Neural cell (in vitro differentiated cells): Measurements from ENCODE around the gene OVCA2. TPM values are rescaled to one million over a fixed set of nuclear protein-coding genes. Genes with fewer than 3 reads are reported as not detected.
A peak's percentile ranks its signal among the peaks of the same experiment; 100 is the strongest.

Experiments
- H2AFZ ChIP-seq: fragments of 200-600, 300-800 bp; sonication (generic), shearing (Covaris generic); 2 replicates; pipeline ENCODE4 v1.6.0; 2014; ENCODE audit warnings: low read depth, mild to moderate bottlenecking, antibody characterized with exemption, low read length, moderate library complexity
- H3F3A ChIP-seq: fragments of 200-600 bp; shearing (Covaris generic); 2 replicates; pipeline ENCODE4 v1.6.1; 2016; ENCODE audit warnings: mild to moderate bottlenecking, moderate library complexity, mixed read lengths, antibody characterized with exemption, low read length; ENCODE audit not compliant: insufficient read depth, poor library complexity, severe bottlenecking
- H3K27ac ChIP-seq: fragments of 200-600, 300-800 bp; sonication (generic), shearing (Covaris generic); 2 replicates; pipeline ENCODE4 v1.5.1; 2014; ENCODE audit warnings: mild to moderate bottlenecking, low read length, moderate library complexity
- H3K27me3 ChIP-seq: fragments of 300-800, 200-600 bp; sonication (generic), shearing (Covaris generic); 2 replicates; pipeline ENCODE4 v1.6.0; 2014; ENCODE audit warnings: mild to moderate bottlenecking, low read depth, low read length, moderate library complexity; ENCODE audit not compliant: insufficient read depth
- H3K36me3 ChIP-seq: fragments of 300-800, 200-600 bp; sonication (generic), shearing (Covaris generic); 2 replicates; pipeline ENCODE4 v1.5.1; 2014; ENCODE audit warnings: mild to moderate bottlenecking, antibody characterized with exemption, low read length, moderate library complexity; ENCODE audit not compliant: insufficient read depth
- H3K4me2 ChIP-seq: fragments of 300-800, 200-600 bp; sonication (generic), shearing (Covaris generic); 2 replicates; pipeline ENCODE4 v1.6.0; 2014; ENCODE audit warnings: mild to moderate bottlenecking, low read length
- H3K4me3 ChIP-seq: fragments of 300-800, 200-600 bp; sonication (generic), shearing (Covaris generic); 2 replicates; pipeline ENCODE4 v1.5.1; 2014; ENCODE audit warnings: mild to moderate bottlenecking, low read length, moderate library complexity
- H3K79me2 ChIP-seq: fragments of 200-600 bp; shearing (Covaris generic); replicated peaks from 2 replicates; pipeline ENCODE4 v1.6.0; 2014; ENCODE audit warnings: mild to moderate bottlenecking, low read length, moderate library complexity; ENCODE audit not compliant: insufficient read depth
- H3K9ac ChIP-seq: fragments of 300-800, 200-600 bp; sonication (generic), shearing (Covaris generic); 2 replicates; pipeline ENCODE4 v1.6.1; 2016; ENCODE audit warnings: mild to moderate bottlenecking, low read length, mixed read lengths
- H3K9me2 ChIP-seq: fragments of 200-600 bp; shearing (Covaris generic); 2 replicates; pipeline ENCODE4 v1.6.1; 2016; ENCODE audit warnings: mild to moderate bottlenecking, low read length, mixed read lengths; ENCODE audit not compliant: insufficient read depth
- H3K9me3 ChIP-seq: fragments of 200-600, 300-800 bp; sonication (generic), shearing (Covaris generic); 2 replicates; pipeline ENCODE4 v1.6.1; 2016; ENCODE audit warnings: mild to moderate bottlenecking, mixed run types, low read length, moderate library complexity, mixed read lengths
- H4K20me1 ChIP-seq: fragments of 200-600 bp; shearing (Covaris generic); 2 replicates; pipeline ENCODE4 v1.6.1; 2016; ENCODE audit warnings: mild to moderate bottlenecking, mixed run types; ENCODE audit not compliant: insufficient read depth
- CTCF ChIP-seq: fragments of 450-650 bp; IDR thresholded peaks from 2 replicates; pipeline ENCODE4 v1.5.1; 2014; ENCODE audit warnings: antibody characterized with exemption, mild to moderate bottlenecking, moderate library complexity; ENCODE audit not compliant: poor library complexity, severe bottlenecking
- EP300 ChIP-seq: fragments of 450-650 bp; conservative IDR thresholded peaks from 2 replicates; pipeline ENCODE4 v1.6.1; 2014; ENCODE audit warnings: antibody characterized with exemption, mild to moderate bottlenecking, moderate library complexity; ENCODE audit not compliant: poor library complexity, severe bottlenecking
- EZH2 ChIP-seq: fragments of 200-600, 300-800 bp; shearing (Covaris generic), sonication (generic); IDR thresholded peaks from 2 replicates; pipeline ENCODE4 v1.6.1; 2014; ENCODE audit warnings: antibody characterized with exemption, low read length, borderline replicate concordance, mild to moderate bottlenecking; ENCODE audit not compliant: insufficient read depth, poor library complexity, severe bottlenecking
- MXI1 ChIP-seq: fragments of 450-650 bp; conservative IDR thresholded peaks from 2 replicates; pipeline ENCODE4 v1.6.1; 2014; ENCODE audit warnings: antibody characterized with exemption, mild to moderate bottlenecking; ENCODE audit not compliant: poor library complexity, severe bottlenecking
- POLR2AphosphoS5 ChIP-seq: IDR thresholded peaks from 2 replicates; pipeline ENCODE4 v1.6.1; 2012
- RAD21 ChIP-seq: fragments of 450-650 bp; conservative IDR thresholded peaks from 2 replicates; pipeline ENCODE4 v1.6.1; 2014; ENCODE audit warnings: antibody characterized with exemption, mild to moderate bottlenecking, moderate library complexity
- REST ChIP-seq: IDR thresholded peaks from 2 replicates; pipeline ENCODE4 v1.6.1; 2012; ENCODE audit warnings: borderline replicate concordance
- SMC3 ChIP-seq: fragments of 450-650 bp; conservative IDR thresholded peaks from 2 replicates; pipeline ENCODE4 v1.6.1; 2014; ENCODE audit warnings: antibody characterized with exemption, mild to moderate bottlenecking, moderate library complexity; ENCODE audit not compliant: poor library complexity
- TAF1 ChIP-seq: IDR thresholded peaks from 2 replicates; pipeline ENCODE4 v1.6.1; 2012; ENCODE audit warnings: low read depth
- polyA plus RNA-seq: library from polyadenylated mRNA; depleted of rRNA; stranded (reverse); fragments of >200 nt; gene quantifications from 2 replicates; pipeline ENCODE4 v1.2.3, GENCODE V29; 2014

The OVCA2 gene
- polyA plus RNA-seq, 1 donor from 2014 or later = 54.4 TPM

- H3K79me2 ChIP-seq = no peaks in the 10 kb centered on the region
- H3K9ac ChIP-seq = no peak overlapping the region
- H3K36me3 ChIP-seq = no peaks in the 10 kb centered on the region
- H3K27me3 ChIP-seq = no peaks in the 10 kb centered on the region
- H2AFZ ChIP-seq = no peak overlapping the region
- H3K9me3 ChIP-seq = no peaks in the 10 kb centered on the region
- no peaks in the 10 kb centered on the region for H3F3A ChIP-seq
- no peak overlapping the region for H3K4me3 ChIP-seq
- H4K20me1 ChIP-seq = no peaks in the 10 kb centered on the region
- TF ChIP-seq SMC3 (no peak), MXI1 (no peak), EZH2 (no peak), RAD21 (no peak), TAF1 (no peak), REST (no peak), CTCF (no peak), POLR2AphosphoS5 (no peak), EP300 (no peak)
- H3K9me2 ChIP-seq = no peaks in the 10 kb centered on the region
- no peak overlapping the region for H3K4me2 ChIP-seq
- peak overlapping the region; percentile 20 for H3K27ac ChIP-seq
Observed at GRCh38 chr17:1997289-1997926, 44.4 kb upstream of the OVCA2 start.

- Histone ChIP-seq H3K9ac (no peak overlapping the region), H3K9me3 (no peaks in the 10 kb centered on the region), H4K20me1 (no peaks in the 10 kb centered on the region), H3K4me2 (no peak overlapping the region), H3K9me2 (no peaks in the 10 kb centered on the region), H3K4me3 (no peak overlapping the region), H3K36me3 (no peaks in the 10 kb centered on the region), H2AFZ (no peak overlapping the region), H3K27ac (no peak overlapping the region), H3K27me3 (no peaks in the 10 kb centered on the region), H3K79me2 (no peaks in the 10 kb centered on the region), H3F3A (no peaks in the 10 kb centered on the region)
- no peak for TF ChIP-seq CTCF
- no peak for TF ChIP-seq RAD21
- no peak for TF ChIP-seq POLR2AphosphoS5
- no peak for TF ChIP-seq REST
- TF ChIP-seq TAF1 = no peak
- no peak for TF ChIP-seq EP300
- no peak for TF ChIP-seq EZH2
- TF ChIP-seq MXI1 = no peak
- no peak for TF ChIP-seq SMC3
Observed at GRCh38 chr17:1997927-1998742, 43.7 kb upstream of the OVCA2 start.
